Measurements from ENCODE around the gene SNRPB.
A peak's percentile ranks its signal among the peaks of the same experiment; 100 is the strongest.
"Not testable (repeated sequence)": the region's sequence is repeated elsewhere in the genome, so short reads cannot be mapped to it uniquely, and the experiment has no call there.

The SNRPB gene

GRCh38 chr20:2507875-2508630 is 37.5 kb upstream of the SNRPB start:
- Histone ChIP-seq H3K36me3 (ENCODE audit: control insufficient read depth in 2 of 2, insufficient read depth in 2 of 2, low read length in 2 of 2) (no peaks in the 10 kb centered on the region), H3K4me1 (ENCODE audit: control insufficient read depth in 2 of 2, insufficient read depth in 2 of 2, low read length in 2 of 2) (peaks cover 9 to 10% of the 10 kb centered on the region in 2 donors), H3K4me3 (ENCODE audit: low read length in 2 of 2) (peak overlapping the region; percentile 84 to 98), H3K27me3 (ENCODE audit: control insufficient read depth in 2 of 2, insufficient read depth in 2 of 2, low read length in 2 of 2) (no peaks in the 10 kb centered on the region), H3K9me3 (ENCODE audit: control insufficient read depth in 2 of 2, low read length in 2 of 2) (no peaks in the 10 kb centered on the region), H3K27ac (ENCODE audit: low read depth in 2 of 2, low read length in 2 of 2) (peak overlapping the region; percentile 71 to 78), H3K9ac (ENCODE audit: low read depth in 1 of 2, low read length in 2 of 2) (peak overlapping the region; percentile 88 to 93)

GRCh38 chr20:2507464-2507863 is 36.9 kb upstream of the SNRPB start:
- peak overlapping the region; percentile 84 to 98 for H3K4me3 ChIP-seq (ENCODE audit: low read length in 2 of 2)

GRCh38 chr20:2506426-2506825 is 35.8 kb upstream of the SNRPB start:
- not testable (repeated sequence) for H3K9me3 ChIP-seq (ENCODE audit: control insufficient read depth in 2 of 2, low read length in 2 of 2); H3K4me1 ChIP-seq (ENCODE audit: control insufficient read depth in 2 of 2, insufficient read depth in 2 of 2, low read length in 2 of 2); H3K27me3 ChIP-seq (ENCODE audit: control insufficient read depth in 2 of 2, insufficient read depth in 2 of 2, low read length in 2 of 2); H3K9ac ChIP-seq (ENCODE audit: low read depth in 1 of 2, low read length in 2 of 2); H3K36me3 ChIP-seq (ENCODE audit: control insufficient read depth in 2 of 2, insufficient read depth in 2 of 2, low read length in 2 of 2); H3K27ac ChIP-seq (ENCODE audit: low read depth in 2 of 2, low read length in 2 of 2); H3K4me3 ChIP-seq (ENCODE audit: low read length in 2 of 2)

More at GRCh38 chr20:2507464-2507863, 36.9 kb upstream of the SNRPB start:
- Histone ChIP-seq H3K9me3 (ENCODE audit: control insufficient read depth in 2 of 2, low read length in 2 of 2) (no peaks in the 10 kb centered on the region), H3K4me1 (ENCODE audit: control insufficient read depth in 2 of 2, insufficient read depth in 2 of 2, low read length in 2 of 2) (peaks cover 9 to 10% of the 10 kb centered on the region in 2 donors), H3K27ac (ENCODE audit: low read depth in 2 of 2, low read length in 2 of 2) (no peak overlapping the region), H3K27me3 (ENCODE audit: control insufficient read depth in 2 of 2, insufficient read depth in 2 of 2, low read length in 2 of 2) (no peaks in the 10 kb centered on the region), H3K36me3 (ENCODE audit: control insufficient read depth in 2 of 2, insufficient read depth in 2 of 2, low read length in 2 of 2) (no peaks in the 10 kb centered on the region), H3K9ac (ENCODE audit: low read depth in 1 of 2, low read length in 2 of 2) (peak overlapping the region in 1 of 2 donors; percentile 93)

GRCh38 chr20:2504803-2505202 is 34.2 kb upstream of the SNRPB start:
- H3K27me3 ChIP-seq (ENCODE audit: control insufficient read depth in 2 of 2, insufficient read depth in 2 of 2, low read length in 2 of 2); H3K9ac ChIP-seq (ENCODE audit: low read depth in 1 of 2, low read length in 2 of 2); H3K4me1 ChIP-seq (ENCODE audit: control insufficient read depth in 2 of 2, insufficient read depth in 2 of 2, low read length in 2 of 2); H3K4me3 ChIP-seq (ENCODE audit: low read length in 2 of 2); H3K36me3 ChIP-seq (ENCODE audit: control insufficient read depth in 2 of 2, insufficient read depth in 2 of 2, low read length in 2 of 2); H3K27ac ChIP-seq (ENCODE audit: low read depth in 2 of 2, low read length in 2 of 2); H3K9me3 ChIP-seq (ENCODE audit: control insufficient read depth in 2 of 2, low read length in 2 of 2): not testable (repeated sequence)

- H3K9ac ChIP-seq (ENCODE audit: low read depth in 1 of 2, low read length in 2 of 2); H3K27ac ChIP-seq (ENCODE audit: low read depth in 2 of 2, low read length in 2 of 2); H3K9me3 ChIP-seq (ENCODE audit: control insufficient read depth in 2 of 2, low read length in 2 of 2): not testable (repeated sequence)
These were observed 32.3 kb upstream of the SNRPB start for GRCh38 chr20:2502808-2503384.

GRCh38 chr20:2485661-2486060 is 15.1 kb upstream of the SNRPB start:
- no peak overlapping the region for H3K4me3 ChIP-seq (ENCODE audit: low read length in 2 of 2)
- H3K9me3 ChIP-seq (ENCODE audit: control insufficient read depth in 2 of 2, low read length in 2 of 2), result no peaks in the 10 kb centered on the region
- H3K36me3 ChIP-seq (ENCODE audit: control insufficient read depth in 2 of 2, insufficient read depth in 2 of 2, low read length in 2 of 2), result peaks cover 44 to 62% of the 10 kb centered on the region in 2 donors
- no peaks in the 10 kb centered on the region for H3K27me3 ChIP-seq (ENCODE audit: control insufficient read depth in 2 of 2, insufficient read depth in 2 of 2, low read length in 2 of 2)
- no peaks in the 10 kb centered on the region for H3K4me1 ChIP-seq (ENCODE audit: control insufficient read depth in 2 of 2, insufficient read depth in 2 of 2, low read length in 2 of 2)
- H3K9ac ChIP-seq (ENCODE audit: low read depth in 1 of 2, low read length in 2 of 2), result no peak overlapping the region
- H3K27ac ChIP-seq (ENCODE audit: low read depth in 2 of 2, low read length in 2 of 2), result no peak overlapping the region

More at GRCh38 chr20:2502808-2503384, 32.3 kb upstream of the SNRPB start:
- H3K4me1 ChIP-seq (ENCODE audit: control insufficient read depth in 2 of 2, insufficient read depth in 2 of 2, low read length in 2 of 2); H3K27me3 ChIP-seq (ENCODE audit: control insufficient read depth in 2 of 2, insufficient read depth in 2 of 2, low read length in 2 of 2); H3K4me3 ChIP-seq (ENCODE audit: low read length in 2 of 2): not testable (repeated sequence)
- H3K36me3 ChIP-seq (ENCODE audit: control insufficient read depth in 2 of 2, insufficient read depth in 2 of 2, low read length in 2 of 2), result peaks cover 3 to 18% of the 10 kb centered on the region in 2 donors

GRCh38 chr20:2485080-2485479 is 14.5 kb upstream of the SNRPB start:
- H3K36me3 ChIP-seq (ENCODE audit: control insufficient read depth in 2 of 2, insufficient read depth in 2 of 2, low read length in 2 of 2), result peaks cover 45 to 61% of the 10 kb centered on the region in 2 donors
- H3K27ac ChIP-seq (ENCODE audit: low read depth in 2 of 2, low read length in 2 of 2), result no peak overlapping the region
- H3K9me3 ChIP-seq (ENCODE audit: control insufficient read depth in 2 of 2, low read length in 2 of 2), result no peaks in the 10 kb centered on the region
- no peak overlapping the region for H3K9ac ChIP-seq (ENCODE audit: low read depth in 1 of 2, low read length in 2 of 2)
- H3K27me3 ChIP-seq (ENCODE audit: control insufficient read depth in 2 of 2, insufficient read depth in 2 of 2, low read length in 2 of 2), result no peaks in the 10 kb centered on the region
- H3K4me3 ChIP-seq (ENCODE audit: low read length in 2 of 2), result no peak overlapping the region
- no peaks in the 10 kb centered on the region for H3K4me1 ChIP-seq (ENCODE audit: control insufficient read depth in 2 of 2, insufficient read depth in 2 of 2, low read length in 2 of 2)

GRCh38 chr20:2483504-2483903 is 12.9 kb upstream of the SNRPB start:
- no peak overlapping the region for H3K4me3 ChIP-seq (ENCODE audit: low read length in 2 of 2)
- H3K27ac ChIP-seq (ENCODE audit: low read depth in 2 of 2, low read length in 2 of 2), result no peak overlapping the region
- H3K4me1 ChIP-seq (ENCODE audit: control insufficient read depth in 2 of 2, insufficient read depth in 2 of 2, low read length in 2 of 2), result no peaks in the 10 kb centered on the region
- no peaks in the 10 kb centered on the region for H3K9me3 ChIP-seq (ENCODE audit: control insufficient read depth in 2 of 2, low read length in 2 of 2)
- no peaks in the 10 kb centered on the region for H3K27me3 ChIP-seq (ENCODE audit: control insufficient read depth in 2 of 2, insufficient read depth in 2 of 2, low read length in 2 of 2)
- H3K9ac ChIP-seq (ENCODE audit: low read depth in 1 of 2, low read length in 2 of 2), result no peak overlapping the region
- peaks cover 41 to 54% of the 10 kb centered on the region in 2 donors for H3K36me3 ChIP-seq (ENCODE audit: control insufficient read depth in 2 of 2, insufficient read depth in 2 of 2, low read length in 2 of 2)

GRCh38 chr20:2480381-2480780 is 9.8 kb upstream of the SNRPB start:
- no peaks in the 10 kb centered on the region for H3K9me3 ChIP-seq (ENCODE audit: control insufficient read depth in 2 of 2, low read length in 2 of 2)
- no peaks in the 10 kb centered on the region for H3K27me3 ChIP-seq (ENCODE audit: control insufficient read depth in 2 of 2, insufficient read depth in 2 of 2, low read length in 2 of 2)
- no peak overlapping the region for H3K9ac ChIP-seq (ENCODE audit: low read depth in 1 of 2, low read length in 2 of 2)
- no peaks in the 10 kb centered on the region for H3K4me1 ChIP-seq (ENCODE audit: control insufficient read depth in 2 of 2, insufficient read depth in 2 of 2, low read length in 2 of 2)
- peaks cover 32 to 37% of the 10 kb centered on the region in 2 donors for H3K36me3 ChIP-seq (ENCODE audit: control insufficient read depth in 2 of 2, insufficient read depth in 2 of 2, low read length in 2 of 2)
- H3K27ac ChIP-seq (ENCODE audit: low read depth in 2 of 2, low read length in 2 of 2), result no peak overlapping the region
- H3K4me3 ChIP-seq (ENCODE audit: low read length in 2 of 2), result no peak overlapping the region

- Histone ChIP-seq H3K36me3 (ENCODE audit: control insufficient read depth in 2 of 2, insufficient read depth in 2 of 2, low read length in 2 of 2) (peaks cover 7% of the 10 kb centered on the region in 2 donors), H3K4me3 (ENCODE audit: low read length in 2 of 2) (no peak overlapping the region), H3K27ac (ENCODE audit: low read depth in 2 of 2, low read length in 2 of 2) (no peak overlapping the region), H3K27me3 (ENCODE audit: control insufficient read depth in 2 of 2, insufficient read depth in 2 of 2, low read length in 2 of 2) (no peaks in the 10 kb centered on the region), H3K4me1 (ENCODE audit: control insufficient read depth in 2 of 2, insufficient read depth in 2 of 2, low read length in 2 of 2) (no peaks in the 10 kb centered on the region), H3K9ac (ENCODE audit: low read depth in 1 of 2, low read length in 2 of 2) (no peak overlapping the region), H3K9me3 (ENCODE audit: control insufficient read depth in 2 of 2, low read length in 2 of 2) (no peaks in the 10 kb centered on the region)
These were observed 6.4 kb upstream of the SNRPB start for GRCh38 chr20:2476742-2477615.

All from mucosa of rectum (tissue), 2 donors.